ENCODE data around the gene ZSCAN5A.
"Not testable (repeated sequence)": the region's sequence is repeated elsewhere in the genome, so short reads cannot be mapped to it uniquely, and the experiment has no call there.

ZSCAN5A gene

GRCh38 chr19:56270676-56271075, 44.0 kb downstream of the ZSCAN5A start:
- ATAC-seq, result no peak

DNA sequence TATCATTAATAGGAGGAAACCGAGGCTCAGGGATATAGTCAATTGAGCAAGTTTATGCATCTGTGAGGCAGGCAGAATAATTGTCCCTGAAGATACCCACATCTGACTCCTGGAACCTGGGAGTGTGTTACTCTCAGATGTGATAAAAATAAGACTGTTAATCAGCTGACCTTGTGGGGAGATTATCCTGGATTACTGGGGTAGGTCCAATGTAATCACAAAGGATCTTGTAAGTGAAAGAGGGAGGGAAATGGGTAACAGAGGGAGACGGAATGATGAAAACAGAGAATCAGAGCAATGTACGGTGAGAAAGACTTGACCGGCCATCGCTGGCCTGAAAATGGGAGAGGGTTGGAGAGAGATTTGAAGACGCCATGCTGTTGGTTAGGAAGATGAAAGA, 45.3 kb downstream of the ZSCAN5A start:
- no peak for ATAC-seq

- ATAC-seq, result no peak
These were observed 48.6 kb downstream of the ZSCAN5A start for GRCh38 chr19:56266051-56266450.

GRCh38 chr19:56263319-56263718, 51.3 kb downstream of the ZSCAN5A start:
- ATAC-seq, result no peak

DNA sequence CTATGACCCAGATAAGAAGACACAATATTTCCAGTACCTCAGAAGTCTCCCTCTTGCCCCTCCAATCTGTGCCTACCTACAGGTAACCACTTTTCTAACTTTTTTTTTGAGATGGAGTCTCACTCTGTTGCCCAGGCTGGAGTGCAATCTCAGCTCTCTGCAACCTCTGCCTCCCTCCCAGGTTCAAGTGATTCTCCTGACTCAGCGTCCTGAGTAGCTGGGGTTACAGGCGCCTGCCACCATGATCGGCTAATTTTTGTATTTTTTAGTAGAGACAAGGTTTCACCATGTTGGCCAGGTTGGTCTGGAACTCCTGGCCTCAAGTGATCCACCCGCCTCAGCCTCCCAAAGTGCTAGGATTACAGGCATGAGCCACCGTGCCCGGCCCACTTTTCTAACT, 52.7 kb downstream of the ZSCAN5A start:
- not testable (repeated sequence) for ATAC-seq

DNA sequence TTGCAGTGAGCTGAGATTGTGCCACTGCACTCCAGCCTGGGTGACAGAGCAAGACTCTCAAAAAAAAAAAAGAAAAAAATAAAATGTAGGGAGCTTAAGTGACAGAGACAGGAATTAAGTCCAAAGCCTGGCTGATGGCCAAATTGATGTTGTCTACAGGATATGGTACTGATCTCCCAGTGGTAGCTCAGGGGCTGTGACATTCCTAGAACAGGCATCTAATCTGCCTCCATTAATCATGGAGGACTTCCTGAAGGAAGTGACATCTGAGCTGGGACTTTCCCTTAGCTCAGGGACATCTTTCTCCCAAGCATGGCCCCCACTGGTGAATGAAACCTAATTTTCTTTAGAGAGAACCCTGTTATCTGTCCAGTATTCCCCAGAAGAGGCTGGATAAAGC, 53.5 kb downstream of the ZSCAN5A start:
- no peak for ATAC-seq

GRCh38 chr19:56258272-56258671, 56.4 kb downstream of the ZSCAN5A start:
- no peak for ATAC-seq

DNA sequence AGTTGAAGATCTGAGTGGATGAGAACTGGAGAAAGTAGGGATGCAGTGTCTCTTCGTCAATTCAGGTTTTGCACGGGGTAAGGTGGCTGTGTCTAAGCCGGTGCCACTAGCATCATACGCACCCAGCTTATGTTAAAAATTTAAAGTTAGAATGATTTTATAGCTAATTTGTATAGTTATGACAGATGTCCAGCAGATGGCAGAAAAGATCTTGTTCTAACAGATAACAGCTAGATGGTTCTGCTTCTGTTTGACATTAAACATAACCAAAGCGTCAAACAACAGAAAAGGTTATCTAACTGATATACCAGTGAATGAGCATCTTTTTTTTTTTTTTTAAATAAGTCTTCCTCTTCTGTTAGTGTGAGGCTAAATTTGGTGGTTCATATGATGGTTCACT, 60.9 kb downstream of the ZSCAN5A start:
- peak in 1 of 2 donors; percentile 33 for ATAC-seq

DNA sequence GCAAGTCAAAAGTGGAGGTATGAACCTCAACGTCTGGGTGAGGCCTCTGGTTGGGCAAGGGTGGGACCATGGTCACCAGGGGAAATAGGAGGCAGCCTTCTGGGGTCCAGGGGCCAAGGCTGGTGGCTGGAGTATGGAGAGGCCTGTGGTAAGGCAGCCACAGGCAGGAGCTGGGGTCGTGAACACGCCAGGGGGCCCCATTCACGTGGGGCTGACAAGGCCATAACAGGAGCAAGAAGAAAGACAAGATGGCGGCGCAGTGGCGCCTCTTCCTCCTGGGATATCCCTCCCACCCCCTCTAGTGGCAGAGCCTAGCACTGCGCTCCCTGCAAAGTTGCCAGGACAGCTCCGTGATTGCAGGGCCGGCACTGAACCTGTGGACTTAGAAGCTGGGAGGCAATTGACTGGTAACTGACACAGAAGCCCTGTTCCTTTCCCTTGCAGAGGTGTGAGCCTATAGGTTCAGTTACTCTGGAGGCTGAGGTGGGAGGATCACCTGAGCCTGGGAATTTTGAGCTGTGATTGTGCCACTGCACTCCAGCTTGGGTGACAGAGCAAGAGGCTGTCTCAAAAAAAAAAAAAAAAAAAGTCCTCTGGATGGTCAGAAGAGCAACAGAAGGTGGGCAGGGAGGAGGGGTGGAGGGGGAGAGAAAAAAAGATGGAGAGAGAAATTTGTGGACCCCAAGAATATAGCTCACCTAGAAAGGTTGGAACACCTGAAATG, 61.8 kb downstream of the ZSCAN5A start:
- ATAC-seq, result peak in 1 of 2 donors; percentile 48

- ATAC-seq, result not testable (repeated sequence)
These were observed 65.8 kb downstream of the ZSCAN5A start for GRCh38 chr19:56248736-56249338.

- not testable (repeated sequence) for ATAC-seq
These were observed 68.9 kb downstream of the ZSCAN5A start for GRCh38 chr19:56245764-56246163.

- no peak for ATAC-seq
These were observed 69.4 kb downstream of the ZSCAN5A start for GRCh38 chr19:56245121-56245740.

DNA sequence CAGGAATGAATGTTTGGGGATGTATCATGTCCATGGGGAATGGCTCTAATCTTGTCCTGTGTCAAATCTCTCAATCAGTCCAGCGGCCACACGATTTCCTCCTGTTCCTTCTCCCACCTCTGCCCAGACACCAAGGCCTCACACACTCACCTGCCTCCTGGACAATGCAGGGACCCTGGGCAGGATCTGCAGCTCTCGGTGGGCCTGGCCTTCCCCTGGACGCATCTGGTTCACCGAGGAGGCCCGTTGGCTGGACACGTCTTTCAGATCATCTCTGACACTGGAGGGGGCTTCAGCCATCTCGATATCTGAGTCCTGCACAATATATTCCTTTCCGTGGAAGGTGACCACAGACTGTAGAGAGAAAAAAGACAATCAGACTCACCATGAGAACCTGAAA, 91.2 kb downstream of the ZSCAN5A start:
- ATAC-seq, result no peak

DNA sequence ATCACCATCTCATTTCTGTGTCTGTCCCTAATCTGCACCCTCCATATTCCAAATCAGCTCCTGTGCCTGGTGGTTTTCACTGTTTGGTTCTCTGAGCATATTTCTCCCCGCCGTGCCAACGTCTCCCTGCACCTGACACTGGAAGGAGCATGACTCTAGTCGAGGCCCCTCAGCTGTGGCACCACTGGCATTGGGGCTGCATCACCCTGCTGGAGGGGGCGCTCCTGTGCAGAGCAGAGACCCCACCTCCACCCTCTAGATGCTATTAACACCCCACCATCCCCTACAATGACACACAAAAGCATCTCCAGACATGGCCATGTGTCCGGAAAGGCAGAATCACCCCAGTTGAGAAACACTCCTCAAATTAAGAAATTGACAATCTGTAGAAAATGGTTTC, 91.7 kb downstream of the ZSCAN5A start:
- no peak for ATAC-seq

DNA sequence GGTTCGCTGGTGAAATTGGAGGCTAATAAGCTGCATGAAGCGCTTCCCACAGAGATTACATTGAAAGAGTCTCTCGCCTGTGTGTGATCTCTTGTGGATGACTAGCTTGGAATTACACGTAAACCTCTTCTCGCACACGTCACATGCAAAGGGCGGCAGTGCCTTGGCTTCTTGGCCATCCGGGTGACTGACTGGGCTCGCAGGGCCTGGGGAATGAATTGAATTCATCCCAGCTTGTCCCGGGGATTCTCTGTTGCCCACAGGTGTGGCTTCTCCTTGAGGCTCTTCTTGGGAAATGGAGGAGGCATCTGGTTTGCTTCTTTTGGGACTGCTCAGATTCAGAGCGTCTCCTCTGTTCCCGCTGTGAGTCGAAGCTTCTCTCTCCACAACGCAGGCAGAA, 92.8 kb downstream of the ZSCAN5A start:
- no peak for ATAC-seq

DNA sequence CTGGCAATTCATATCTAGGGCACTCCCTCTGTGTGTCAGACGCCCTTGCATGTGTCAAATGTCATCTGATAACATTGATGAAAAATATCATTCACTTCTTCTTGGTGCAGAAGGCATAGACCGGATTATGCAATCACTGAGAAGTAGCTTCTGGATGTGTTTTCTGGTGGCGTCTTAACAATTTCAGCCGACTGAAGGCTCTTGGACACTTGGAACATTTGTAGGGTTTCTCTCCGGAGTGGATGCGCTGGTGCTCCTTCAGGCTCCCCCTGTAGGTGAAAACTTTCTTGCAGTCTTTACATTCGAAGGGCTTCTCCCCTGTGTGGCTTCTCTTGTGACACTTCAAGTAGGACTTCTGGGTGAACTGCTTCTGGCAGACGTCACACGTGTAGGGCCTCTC, 93.2 kb downstream of the ZSCAN5A start:
- ATAC-seq, result not testable (repeated sequence)

GRCh38 chr19:56218961-56219360, 95.7 kb downstream of the ZSCAN5A start:
- no peak for ATAC-seq

DNA sequence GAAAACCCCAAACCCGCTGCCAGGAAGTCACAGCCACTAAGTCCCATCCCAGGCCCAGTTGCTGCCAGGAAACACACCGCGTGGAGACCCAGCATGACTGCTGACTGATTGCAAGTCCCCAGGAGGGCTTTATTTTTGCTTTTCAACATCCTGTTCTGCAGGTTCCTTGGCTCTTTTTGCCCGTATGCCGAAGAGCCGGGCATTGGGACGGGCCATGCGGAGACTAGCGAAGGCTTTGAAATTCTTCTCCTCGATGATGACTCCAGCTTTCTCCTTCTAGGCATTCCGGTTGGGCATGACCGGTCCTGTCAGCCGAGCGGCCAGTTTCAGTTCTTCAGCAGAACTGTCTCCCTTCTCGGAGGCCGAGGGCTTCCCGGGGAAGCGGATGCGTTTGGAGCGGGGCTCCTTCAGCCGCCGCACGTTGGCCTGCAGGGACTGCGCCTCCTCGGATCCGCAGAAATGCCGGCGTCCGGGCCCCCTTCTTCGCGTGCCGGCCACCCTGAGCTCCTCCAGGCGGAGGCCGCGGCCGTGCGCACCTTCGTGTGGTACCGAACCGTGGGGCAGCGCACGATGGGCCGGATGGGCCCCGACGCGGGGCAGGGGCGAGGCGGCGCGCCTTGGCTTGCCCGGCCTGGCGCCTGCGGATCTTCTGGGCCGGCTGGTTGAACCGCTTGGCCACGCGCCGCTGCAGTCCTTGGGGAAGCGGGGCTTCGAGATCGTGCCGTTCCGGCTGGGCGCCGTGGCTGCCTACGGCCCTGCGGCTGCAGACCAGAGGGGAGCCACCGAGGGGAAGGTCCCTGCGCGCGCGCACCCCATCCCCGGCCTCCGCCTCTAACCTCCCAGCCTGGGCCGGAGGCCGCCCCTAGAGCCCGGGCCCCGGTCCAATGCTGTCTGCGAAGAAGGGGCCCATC, 97.3 kb downstream of the ZSCAN5A start:
- ATAC-seq, result no peak

GRCh38 chr19:56211718-56212117, 102.9 kb downstream of the ZSCAN5A start:
- ATAC-seq, result no peak

DNA sequence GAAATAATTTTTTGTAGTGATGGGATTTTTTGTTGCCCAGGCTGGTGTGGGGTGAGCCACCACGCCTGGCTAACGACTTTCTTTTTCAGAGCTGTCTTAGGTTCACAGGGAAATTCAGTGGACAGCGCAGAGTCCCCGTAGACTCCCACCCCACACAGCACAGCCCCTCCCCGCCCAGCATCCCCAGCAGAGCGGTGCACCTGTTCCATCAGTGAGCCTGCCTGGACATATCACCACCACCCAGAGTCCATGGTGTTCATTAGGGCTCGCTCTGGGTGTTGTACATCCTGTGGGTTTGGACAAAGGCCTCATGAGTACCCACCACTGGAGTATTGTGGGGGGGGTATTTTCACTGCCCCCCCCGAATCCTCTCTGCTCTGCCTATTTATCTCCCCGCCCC, 104.6 kb downstream of the ZSCAN5A start:
- ATAC-seq, result not testable (repeated sequence)

GRCh38 chr19:56209091-56209490, 105.5 kb downstream of the ZSCAN5A start:
- ATAC-seq, result no peak

GRCh38 chr19:56207581-56207980, 107.1 kb downstream of the ZSCAN5A start:
- not testable (repeated sequence) for ATAC-seq

DNA sequence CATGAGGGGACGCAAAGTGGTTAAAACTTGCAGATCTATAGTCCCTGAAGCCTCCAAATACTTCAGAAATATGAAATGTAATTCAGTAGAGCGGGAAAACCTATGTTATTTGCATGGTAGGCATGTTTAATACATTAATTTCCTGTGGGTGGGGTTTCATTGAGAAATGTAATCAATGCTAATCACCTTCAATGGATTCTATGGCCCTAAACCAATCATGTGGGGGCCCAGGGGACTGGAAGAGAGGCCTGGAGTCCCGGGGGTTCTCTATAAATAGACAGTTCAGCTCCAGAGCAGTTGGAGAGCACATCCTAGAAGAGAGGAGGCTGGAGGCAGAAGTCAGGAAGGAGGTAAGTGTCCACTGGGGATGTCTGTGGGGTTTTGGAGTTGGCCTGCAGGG, 112.7 kb downstream of the ZSCAN5A start, which contains the start of gene ZSCAN5C:
Gene ZSCAN5C, plus strand, starts transcription at position 301 of the 400 bp plus-strand sequence. CDS start 3,641 bp downstream, outside the sequence.
- no peak for ATAC-seq
